Body of pancreas (tissue), 4 donors: ENCODE data around the gene SLC25A23.

Experiments used
- POLR2A ChIP-seq, 3 donors: fragments of 450-650 bp; IDR thresholded peaks; one replicate each; pipeline ENCODE4 v1.6.1; 2016; ENCODE audit warnings: antibody characterized with exemption in 3 of 3, mild to moderate bottlenecking in 2 of 3
- TF ChIP-seq, protein P1 (sequence below), 7 experiments: fragments of 450-650 bp in 4 of 7; fragments of 200-600 bp in 3 of 7; sonication (generic) in 3 of 7; IDR thresholded peaks; one replicate each; pipeline ENCODE4 v1.5.1; 2016 to 2019; ENCODE audit warnings: antibody characterized with exemption in 7 of 7

DNA sequence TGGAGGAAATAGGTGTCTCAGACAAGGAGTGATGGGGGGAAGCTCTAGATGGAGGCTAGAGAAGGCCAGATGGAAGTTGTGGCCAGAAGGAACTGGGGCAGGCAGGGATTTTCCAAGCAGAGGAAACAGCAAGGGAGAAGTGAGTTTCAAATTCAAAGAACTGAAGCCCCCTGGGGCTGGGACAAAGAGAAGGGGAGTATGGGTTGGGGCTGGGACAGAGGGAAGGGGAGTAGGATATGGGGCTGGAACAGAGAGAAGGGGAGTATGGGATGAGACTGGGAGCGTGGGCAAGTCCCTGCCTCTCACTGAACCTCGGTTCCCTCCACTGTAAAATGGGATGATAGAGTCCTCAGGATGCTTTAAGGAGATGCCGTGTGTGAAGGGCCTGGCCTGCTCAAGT, 64.8 kb downstream of the SLC25A23 start:
- TF ChIP-seq, protein P1, sequence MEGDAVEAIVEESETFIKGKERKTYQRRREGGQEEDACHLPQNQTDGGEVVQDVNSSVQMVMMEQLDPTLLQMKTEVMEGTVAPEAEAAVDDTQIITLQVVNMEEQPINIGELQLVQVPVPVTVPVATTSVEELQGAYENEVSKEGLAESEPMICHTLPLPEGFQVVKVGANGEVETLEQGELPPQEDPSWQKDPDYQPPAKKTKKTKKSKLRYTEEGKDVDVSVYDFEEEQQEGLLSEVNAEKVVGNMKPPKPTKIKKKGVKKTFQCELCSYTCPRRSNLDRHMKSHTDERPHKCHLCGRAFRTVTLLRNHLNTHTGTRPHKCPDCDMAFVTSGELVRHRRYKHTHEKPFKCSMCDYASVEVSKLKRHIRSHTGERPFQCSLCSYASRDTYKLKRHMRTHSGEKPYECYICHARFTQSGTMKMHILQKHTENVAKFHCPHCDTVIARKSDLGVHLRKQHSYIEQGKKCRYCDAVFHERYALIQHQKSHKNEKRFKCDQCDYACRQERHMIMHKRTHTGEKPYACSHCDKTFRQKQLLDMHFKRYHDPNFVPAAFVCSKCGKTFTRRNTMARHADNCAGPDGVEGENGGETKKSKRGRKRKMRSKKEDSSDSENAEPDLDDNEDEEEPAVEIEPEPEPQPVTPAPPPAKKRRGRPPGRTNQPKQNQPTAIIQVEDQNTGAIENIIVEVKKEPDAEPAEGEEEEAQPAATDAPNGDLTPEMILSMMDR (IDR thresholded peaks at IDR 0.05), result no peak
- no peak for TF ChIP-seq POLR2A (IDR thresholded peaks at IDR 0.05)
